ENCODE measurements around the gene IMMP2L.

IMMP2L gene

GRCh38 chr7:111192614-111193413 is 369.5 kb downstream of the IMMP2L start:
- no peak for DNase-seq

DNA sequence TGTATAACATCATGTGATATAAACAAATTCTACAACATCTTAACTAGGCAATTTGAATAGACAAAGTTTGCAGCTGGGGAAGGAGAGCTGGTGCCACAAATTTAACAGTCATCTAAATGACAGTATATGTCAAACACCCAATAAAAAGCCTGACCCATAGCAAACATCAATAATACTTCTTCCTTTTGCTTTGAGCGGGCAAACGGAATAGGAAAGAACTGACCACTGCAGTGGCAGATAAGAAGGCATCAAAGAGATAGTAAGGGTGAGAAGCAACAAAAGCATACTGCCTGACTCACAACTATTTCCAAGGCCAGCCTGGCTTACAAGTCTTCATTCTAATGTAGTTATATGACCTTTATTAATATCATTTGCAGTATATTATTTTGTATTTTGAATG is 371.5 kb downstream of the IMMP2L start:
- DNase-seq = no peak

DNA sequence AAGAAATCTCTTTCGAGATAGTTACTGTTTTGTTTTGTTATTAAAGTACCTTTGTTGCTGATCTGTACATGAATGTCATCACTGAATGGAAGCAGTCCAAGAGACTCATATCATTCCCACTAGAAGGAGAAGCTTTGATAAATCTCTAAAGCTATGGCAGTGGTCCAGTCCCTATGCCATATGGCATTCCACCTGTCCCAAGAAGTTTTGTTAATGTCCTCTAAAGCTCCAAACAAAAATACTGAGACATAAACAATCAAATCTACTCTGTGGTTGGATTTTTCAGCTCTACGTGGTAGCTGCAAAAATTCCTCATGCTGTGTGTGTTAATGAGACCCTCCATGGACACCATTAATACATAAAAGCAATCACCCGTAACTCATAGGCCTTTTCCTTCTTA is 377.3 kb downstream of the IMMP2L start:
- no peak for DNase-seq

GRCh38 chr7:111183321-111183720 is 379.0 kb downstream of the IMMP2L start:
- DNase-seq = no peak

DNA sequence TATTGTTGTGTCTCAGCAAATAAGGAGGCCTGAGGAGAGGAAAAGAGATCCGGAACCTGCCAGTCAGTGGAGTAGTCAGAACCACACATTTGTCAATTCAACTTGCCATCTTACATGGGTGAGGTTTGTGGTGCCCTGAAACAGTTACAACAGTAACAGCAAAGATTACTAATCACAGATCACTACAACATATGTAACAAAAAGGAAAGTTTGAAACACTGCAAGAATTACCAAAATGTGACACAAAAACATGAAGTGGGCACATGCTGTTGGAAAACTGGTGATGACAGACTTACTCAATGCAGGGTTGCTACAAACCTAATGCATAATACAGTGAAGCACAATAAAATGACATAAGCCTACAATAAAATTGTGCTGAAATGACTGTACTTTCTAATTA is 382.0 kb downstream of the IMMP2L start:
- no peak for DNase-seq

DNA sequence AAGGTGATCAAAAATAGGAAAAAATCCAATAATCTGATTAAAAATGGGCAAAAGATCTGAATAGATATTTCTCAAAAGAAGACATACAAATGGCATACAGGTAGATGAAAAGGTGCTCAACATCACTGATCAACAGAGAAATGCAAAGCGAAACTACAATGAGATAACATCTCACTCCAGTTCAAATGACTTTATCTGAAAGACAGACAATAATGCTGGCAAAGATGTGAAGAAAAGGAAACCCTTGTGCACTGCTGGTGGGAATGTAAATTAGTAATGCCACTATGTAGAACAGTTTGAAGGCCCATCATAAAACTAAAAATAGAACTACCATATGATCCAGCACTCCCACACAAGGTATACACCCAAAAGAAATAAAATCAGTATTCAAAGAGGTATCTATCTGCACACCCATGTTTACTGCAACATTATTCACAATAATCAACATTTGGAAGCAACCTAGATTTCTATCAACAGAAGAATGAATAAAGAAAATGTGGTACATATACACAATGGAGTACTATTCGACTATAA is 386.3 kb downstream of the IMMP2L start:
- no peak for DNase-seq

DNA sequence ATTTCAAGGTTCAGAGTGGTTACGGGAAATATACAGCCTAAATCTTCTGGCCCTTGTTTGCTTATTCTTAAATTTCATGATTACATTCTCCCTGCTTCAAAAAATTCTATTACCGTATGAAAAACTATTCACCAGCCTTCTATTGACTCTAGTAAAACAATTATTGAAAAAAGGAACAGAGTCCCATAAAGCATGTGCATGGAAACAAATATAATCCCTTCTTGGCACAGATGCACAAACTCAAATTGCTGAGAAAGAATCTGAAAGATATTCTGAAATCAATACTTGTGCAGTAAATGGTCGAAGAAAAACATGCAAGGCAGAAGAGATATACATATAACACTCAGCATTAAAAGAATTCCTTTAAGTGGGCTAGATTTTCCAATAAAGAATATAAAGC is 387.8 kb downstream of the IMMP2L start:
- no peak for DNase-seq

DNA sequence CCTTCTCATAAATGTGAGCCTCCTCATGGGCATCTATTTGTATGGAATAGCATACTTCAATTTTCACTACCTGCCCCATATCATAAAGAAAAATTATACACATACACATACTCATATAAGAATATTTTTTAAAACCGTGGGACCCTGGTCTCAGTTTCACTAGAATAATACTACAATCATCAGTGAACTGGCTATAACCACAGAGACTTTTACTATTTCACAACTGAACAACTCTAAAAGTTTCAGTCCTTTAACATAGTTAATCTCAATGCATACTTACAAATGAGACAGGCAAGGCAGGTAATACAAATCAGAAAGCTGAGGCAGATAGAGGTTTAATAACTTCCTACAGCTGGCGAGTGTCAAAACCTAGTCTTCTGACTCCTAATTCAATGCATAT is 388.3 kb downstream of the IMMP2L start:
- DNase-seq = no peak

DNA sequence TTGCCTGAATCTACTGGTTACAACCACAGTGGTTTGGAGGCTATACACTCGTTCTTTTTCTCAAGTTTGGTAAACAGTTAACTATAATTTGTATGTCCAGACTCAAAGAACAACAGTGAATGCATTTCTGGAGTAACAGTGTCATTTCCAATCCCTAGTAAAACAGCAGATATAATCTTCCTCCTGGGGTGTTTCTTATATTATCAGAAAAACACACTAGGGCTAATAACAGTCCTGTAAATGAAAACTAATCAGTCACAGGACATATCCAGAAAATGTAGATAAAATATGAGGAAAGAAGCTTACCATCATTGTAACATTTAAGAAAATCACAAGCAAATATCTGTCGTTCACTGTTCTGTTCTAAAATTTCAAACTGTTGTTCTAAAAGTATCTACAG is 388.8 kb downstream of the IMMP2L start:
- DNase-seq = no peak

DNA sequence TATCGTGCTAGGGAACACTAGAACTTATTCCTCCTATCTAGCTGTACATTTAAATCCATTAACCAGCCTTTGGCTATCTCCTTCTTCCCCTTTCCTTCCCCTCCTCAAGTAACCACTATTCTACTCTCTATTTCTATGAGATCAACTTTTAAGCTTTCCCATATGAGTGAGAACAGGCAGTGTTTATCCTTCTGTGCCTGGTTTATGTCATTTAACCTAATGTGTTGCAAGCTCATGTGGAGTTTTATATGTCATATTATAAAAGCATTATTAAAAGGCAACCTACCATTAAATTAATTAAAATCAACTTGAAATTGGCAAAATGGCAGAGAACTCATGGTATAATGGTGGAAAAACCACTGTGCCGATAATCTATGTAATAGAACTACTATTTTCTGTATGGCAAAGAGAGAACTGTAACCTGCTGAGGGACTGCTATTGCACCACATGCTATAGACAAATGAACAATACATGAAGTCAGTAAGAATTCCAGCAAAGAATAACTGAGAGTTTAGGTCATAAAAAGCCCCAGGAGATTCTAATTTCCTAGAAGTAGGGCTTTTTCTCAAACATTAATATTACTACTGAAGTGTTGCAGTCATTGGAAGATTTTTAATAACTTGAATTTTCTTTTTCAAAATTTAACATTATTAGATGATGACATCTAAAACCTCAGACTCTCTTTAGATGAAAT is 389.6 kb downstream of the IMMP2L start:
- DNase-seq = no peak

DNA sequence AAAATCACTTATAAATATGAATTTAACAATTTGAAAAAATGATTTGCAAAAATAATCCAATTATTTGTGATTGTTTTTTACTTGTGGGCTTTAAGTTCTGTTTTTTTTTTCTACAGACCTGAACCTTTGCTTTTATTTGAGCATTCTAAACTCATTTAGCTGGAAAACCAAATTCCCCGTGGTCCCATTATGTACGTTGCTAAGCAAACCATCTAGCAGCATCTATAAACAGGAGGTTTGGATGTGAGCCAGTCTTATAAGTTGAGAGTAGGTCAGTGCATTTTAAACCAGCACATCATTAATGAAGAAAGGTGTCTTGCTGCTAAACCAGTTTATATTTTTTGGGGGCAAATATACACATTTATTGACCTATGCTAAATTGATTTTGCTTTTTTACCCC is 394.1 kb downstream of the IMMP2L start:
- no peak for DNase-seq

DNA sequence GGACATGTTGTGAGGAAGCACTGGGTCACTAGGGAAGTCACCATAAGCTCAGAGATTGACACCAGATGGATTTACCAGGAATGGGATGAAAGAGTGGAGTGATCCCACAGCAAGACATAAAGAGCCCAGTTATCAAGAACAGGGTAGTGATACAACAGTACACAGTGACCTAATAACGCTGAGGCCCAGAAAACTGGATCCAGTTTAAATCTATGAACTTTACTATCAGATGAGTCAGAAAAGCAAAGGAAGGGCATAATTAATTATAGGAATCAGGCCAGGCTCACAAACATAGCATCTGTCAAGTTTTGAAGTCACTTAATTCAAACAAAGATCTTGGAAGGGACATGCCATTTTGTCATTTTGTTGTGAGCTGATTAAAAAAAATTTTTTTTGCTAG is 397.9 kb downstream of the IMMP2L start:
- no peak for DNase-seq

- DNase-seq = no peak
Measured at GRCh38 chr7:111162692-111163091, 399.6 kb downstream of the IMMP2L start.

- no peak for DNase-seq
Measured at GRCh38 chr7:111160297-111160696, 402.0 kb downstream of the IMMP2L start.

GRCh38 chr7:111159426-111159825 is 402.9 kb downstream of the IMMP2L start:
- no peak for DNase-seq

DNA sequence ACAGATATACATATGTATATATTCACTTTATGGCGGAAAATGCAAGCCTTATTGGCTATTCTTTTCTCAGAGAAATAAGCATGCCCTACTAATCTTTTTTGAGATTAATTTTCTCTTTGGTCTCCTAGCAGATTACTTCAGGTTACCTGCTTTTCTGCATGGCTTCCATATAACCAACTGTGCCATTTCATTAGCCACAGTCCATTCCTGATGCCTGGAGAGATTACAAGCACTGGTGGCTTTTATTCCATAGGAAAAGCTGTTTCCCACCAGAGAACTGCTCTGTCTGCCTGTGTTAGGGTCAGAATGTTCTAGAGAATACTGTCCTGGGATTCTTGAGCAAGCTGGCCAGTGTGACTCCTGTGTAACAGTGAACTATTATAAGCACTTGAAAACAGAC is 411.6 kb downstream of the IMMP2L start:
- DNase-seq = no peak

GRCh38 chr7:111147708-111148533 is 414.4 kb downstream of the IMMP2L start:
- no peak for DNase-seq

DNA sequence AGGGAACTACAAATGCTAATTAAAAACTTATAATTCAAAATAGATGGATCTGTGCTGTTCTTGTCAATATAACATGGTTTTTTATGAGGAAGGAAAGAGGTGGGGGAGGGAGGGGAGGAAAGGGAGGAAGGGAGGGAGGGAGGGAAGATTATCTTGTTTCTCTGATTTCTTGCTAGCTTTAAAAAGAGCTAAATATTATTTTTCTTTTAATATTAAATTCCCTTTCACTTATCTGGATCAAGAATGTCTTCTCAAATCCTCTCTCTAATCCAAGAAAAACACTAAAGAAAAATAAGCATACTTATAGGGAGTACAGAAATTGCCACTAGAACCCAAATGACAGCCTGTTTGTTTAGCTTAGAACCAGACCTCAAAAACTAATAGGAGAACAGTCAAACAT is 416.2 kb downstream of the IMMP2L start:
- no peak for DNase-seq

DNA sequence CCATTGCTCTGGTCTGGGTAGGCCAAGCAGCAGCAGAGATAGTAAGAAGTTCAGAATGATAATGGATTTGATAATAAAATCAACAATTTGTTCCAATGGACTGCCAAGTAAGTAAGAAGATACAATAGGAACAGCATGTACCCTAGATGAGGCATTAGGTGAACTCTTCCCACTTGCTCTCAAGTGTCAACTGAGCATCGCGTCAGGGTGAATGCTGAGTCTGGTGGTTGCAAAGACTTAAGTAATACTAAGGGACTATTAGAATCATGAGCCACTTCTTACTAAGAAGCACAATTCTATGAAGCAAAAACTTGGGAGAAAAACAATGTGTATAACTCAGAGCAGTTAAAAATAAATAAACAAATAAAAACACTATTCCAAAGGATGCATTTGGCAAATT is 416.8 kb downstream of the IMMP2L start:
- no peak for DNase-seq

GRCh38 chr7:111140091-111140865 is 422.0 kb downstream of the IMMP2L start:
- no peak for DNase-seq

- DNase-seq = no peak
Measured at GRCh38 chr7:111138586-111138985, 423.7 kb downstream of the IMMP2L start.

GRCh38 chr7:111138193-111138569 is 424.1 kb downstream of the IMMP2L start:
- DNase-seq = peak; percentile 53

Data from activated CD8-positive, alpha-beta memory T cell treated with anti-CD3 and anti-CD28 coated beads, Interleukin-2, amount 50 U/mL, for 4 hours (primary cell).